T-helper 1 cell treated with Interleukin-12 subunit alpha and Interleukin-12 subunit beta and Interleukin-4 antibody, amounts not matched to agents 30 ng/mL and 1 ng/mL, for 36 hours (primary cell): ENCODE results near the gene YWHAG. TPM values are rescaled to one million over a fixed set of nuclear protein-coding genes. Genes with fewer than 3 reads are reported as not detected.

ENCODE experiments used
- intact Hi-C: fragments of 100-400 bp; cut with micrococcal nuclease; formaldehyde crosslinking; loops from one replicate; pipeline ENCODE4 v1.15.1; 2024
- total RNA-seq: library from RNA; stranded (reverse); gene quantifications from 2 replicates; pipeline ENCODE4 v1.2.3, GENCODE V29; 2022

YWHAG gene
- total RNA-seq, 1 donor from 2014 or later = 102 TPM

DNA sequence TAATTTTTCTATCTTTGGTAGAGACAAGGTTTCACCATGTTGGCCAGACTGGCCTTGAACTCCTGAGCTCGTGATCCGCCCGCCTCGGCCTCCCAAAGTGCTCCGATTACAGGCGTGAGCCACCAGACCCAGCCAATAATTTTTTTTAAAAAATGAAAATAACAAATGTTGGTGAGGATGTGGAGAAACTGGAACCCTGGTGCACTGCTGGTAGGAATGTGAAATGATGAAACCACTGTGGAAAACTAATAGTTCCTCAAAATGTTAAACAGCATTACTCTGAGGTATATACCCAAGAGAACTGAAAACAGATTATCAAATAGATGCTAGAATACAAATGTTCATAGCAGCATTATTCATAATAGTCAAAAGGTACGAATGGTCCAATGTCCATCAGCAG lies 23.0 kb upstream of the YWHAG start:
- intact Hi-C loops = no loop called here

DNA sequence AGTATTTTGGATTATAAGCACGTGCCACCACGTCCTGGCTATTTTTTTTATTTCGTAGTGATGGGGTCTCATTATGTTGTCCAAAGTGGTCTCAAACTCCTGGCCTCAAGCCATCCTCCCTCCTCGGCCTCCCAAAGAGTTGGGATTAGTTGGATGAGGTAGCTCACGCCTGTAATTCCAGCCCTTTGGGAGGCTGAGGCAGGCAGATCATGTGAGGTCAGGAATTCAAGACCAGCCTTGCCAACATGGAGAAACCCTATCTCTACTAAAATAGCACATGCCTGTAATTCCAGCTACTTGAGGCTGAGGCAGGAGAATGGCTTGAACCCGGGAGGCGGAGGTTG lies 21.8 kb upstream of the YWHAG start:
- intact Hi-C loops = no loop called here

DNA sequence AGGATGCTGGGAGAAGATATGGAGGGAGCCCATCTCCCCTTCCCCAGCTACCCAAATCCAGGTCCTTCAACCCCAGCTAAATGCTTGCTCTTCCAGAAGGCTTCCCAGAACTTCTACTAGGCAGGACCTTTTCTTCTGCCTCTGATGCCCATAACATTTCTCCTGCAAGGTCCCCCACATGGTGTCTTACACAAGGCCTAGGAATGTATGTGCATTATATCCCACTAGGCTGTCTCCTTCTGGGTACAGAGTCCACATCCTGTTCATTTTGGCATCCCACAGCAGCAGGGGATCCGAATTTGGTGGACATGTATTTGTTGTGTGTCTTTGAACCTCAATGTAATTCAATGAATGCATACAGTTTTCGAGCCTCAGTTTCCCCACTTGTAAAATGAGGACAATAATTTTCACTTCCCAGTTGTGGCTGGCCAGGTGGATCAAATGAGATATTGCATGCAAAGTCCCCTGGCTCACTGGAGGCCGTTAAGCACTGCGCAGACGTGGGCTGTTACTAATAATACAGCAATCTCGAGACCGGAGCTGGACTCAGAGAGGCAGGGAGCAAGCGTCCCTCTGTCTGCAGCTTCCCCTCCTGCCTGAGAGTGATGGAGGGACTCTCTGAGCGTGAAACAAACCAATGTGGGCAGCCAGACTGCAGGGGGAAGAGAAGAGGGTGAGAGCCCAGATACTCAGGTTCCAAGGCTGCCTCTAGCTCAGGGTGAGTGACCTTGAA lies 18.6 kb upstream of the YWHAG start:
- intact Hi-C loops = no loop called here

DNA sequence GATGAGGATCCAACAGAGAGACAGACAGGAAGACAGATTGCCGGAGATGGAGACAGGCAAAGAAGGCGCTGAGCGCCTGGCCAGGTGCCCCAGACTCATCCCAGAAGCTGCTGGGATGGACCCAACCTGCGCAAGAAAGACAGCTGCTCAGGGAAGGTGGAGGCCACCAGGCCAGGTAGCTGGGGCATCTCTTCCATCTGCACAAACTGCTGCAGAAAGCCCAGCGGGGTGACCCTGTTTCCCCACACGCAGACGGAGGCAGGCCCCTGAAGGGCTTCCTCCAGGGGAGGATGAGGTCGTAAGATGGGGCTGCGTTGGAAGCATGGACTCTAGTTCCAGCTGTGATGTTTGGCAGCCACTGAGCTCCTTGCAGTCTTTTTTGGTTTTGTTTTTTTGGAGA lies 16.5 kb upstream of the YWHAG start:
- intact Hi-C loops = no loop called here

DNA sequence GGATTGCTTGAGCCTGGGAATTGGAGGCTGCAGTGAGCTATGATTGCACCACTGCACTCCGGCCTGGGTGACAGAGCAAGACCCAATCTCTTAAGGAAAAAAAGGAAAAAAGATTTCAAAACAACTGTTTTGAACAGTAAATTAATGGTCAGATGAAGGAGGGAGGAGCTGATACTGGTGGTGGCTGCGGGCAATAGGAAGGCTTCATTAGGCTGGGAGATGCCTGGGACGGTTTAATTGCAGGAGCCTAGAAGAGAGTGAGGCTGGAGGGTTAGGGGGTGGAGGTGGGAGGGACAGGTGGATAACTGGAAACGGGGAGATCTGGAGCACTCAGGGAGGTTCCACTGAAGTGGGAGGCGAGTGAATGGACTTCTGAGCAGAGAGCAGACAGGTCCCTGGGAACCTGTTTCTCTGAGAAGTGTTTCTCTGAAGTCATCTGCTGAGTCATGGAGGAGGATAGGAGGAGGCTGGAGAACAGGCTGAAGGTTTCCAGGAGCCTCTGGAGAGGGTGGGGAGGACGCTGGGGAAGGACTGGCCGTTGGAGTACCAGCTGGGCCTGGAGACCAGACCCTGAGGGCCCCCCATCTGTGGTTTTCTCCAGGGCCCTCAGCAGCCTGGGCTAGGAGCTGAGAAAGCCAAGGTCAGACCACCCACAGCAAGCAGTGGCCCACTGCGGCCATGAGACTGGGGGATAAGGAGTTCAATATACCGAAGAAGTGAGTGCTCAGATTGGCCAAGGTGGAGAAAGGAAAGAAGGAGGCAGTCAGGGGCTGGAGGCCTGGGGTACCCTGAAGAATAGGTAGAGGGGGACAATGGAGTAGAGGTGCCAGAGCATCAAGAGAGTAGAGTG lies 14.4 kb upstream of the YWHAG start:
- intact Hi-C loops = no loop called here

DNA sequence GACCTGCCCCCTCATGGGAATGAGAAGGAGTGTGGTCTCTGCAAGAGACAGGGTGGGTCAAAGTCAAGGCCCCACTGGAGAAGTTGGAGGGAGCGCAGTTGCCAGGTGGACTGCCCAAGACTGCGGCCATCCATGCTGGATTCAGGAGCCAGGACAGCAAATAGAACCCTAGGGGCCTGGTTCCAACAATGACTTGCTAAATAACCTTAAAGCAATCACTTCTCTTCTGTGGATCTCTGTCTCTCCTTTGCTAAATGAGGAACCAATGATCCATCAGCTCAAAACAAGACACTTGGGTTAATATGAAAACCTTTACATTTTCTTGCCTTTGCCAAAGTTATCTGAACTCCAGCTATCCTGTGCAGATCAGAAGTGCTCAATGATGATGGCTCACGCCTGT lies 12.6 kb upstream of the YWHAG start:
- intact Hi-C loops = no loop called here

DNA sequence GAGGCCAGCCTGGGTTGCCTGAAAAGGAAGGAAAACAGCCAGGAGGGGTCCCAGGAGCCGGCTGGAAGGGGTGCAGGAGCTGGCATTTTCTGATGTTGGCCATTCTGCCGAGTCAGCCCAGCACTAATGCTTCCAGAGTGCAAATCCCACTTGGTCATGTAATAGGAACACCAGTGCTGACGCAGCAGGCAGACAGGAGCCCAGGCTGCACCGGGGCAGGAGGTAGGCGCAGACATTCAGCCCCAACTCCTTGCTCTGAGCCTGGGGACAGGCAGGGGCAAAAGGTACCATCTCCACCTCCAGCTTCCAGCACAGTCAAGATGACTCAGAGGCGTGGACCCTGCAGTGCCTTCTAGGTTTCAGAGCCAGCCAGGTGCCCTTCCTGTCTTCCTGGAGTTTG lies 10.2 kb upstream of the YWHAG start:
- intact Hi-C loops = no loop called here

DNA sequence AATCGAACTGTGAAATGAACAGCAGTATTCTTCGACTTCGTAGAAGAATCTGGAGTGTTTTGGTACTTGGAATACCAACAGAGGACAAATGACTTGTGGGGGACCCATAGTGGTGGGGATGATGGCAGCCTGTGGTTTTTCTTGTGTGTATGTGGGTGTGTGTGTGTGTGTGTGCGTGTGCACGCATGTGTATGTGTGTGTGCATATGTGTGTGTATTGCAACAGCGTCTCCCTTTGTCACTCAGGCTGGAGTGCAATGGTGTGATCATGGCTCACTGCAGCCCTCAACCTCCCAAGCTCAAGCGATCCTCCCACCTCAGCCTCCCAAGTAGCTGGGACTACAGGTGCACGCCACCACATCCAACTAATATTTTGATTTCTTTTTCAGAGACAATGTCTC lies 9.4 kb upstream of the YWHAG start:
- intact Hi-C loops = no loop called here

DNA sequence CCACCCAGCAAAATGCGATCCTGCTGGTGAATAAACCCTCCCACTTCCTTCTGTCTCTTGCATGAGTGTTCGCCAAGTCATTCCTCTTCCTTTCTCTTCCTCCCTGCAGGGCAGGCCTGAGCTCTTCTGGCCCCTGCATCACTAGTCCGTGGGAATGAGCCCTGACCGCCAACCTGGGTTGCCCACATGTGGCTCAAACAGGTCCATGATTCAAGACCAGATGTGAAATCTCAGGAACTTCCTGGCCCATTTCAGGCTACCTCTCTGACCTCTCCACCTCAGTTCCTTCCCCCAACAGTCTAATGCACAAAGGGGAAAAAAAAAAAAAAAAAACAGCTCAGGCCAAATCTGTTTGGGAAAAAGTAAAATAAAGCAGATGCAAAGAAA lies 5.4 kb upstream of the YWHAG start:
- intact Hi-C loops = loop anchor here (1.0 kb wide), 1 partner anchor 29 kb away; no protein-coding TSS in a partner anchor

DNA sequence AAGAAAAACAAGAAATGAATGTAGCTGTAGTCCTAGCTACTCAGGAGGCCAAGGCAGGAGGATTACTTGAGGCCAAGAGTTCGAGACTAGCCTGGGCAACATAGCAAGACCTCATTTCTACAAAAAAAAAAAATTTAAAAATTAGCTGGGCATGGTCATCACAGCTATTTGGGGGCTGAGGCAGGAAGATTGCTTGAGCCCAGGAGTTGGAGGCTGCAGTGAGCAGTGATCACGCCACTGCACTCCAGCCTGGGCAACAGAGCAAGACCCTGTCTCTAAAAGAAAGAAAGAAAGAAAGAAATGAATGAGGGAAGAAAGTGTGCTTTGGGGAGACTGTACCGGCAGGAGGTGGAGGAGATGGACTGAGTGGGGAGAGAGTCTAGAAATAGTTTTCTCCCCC lies 5.0 kb upstream of the YWHAG start:
- intact Hi-C loops = loop anchor here (1.0 kb wide), 1 partner anchor 30 kb away; no protein-coding TSS in a partner anchor

DNA sequence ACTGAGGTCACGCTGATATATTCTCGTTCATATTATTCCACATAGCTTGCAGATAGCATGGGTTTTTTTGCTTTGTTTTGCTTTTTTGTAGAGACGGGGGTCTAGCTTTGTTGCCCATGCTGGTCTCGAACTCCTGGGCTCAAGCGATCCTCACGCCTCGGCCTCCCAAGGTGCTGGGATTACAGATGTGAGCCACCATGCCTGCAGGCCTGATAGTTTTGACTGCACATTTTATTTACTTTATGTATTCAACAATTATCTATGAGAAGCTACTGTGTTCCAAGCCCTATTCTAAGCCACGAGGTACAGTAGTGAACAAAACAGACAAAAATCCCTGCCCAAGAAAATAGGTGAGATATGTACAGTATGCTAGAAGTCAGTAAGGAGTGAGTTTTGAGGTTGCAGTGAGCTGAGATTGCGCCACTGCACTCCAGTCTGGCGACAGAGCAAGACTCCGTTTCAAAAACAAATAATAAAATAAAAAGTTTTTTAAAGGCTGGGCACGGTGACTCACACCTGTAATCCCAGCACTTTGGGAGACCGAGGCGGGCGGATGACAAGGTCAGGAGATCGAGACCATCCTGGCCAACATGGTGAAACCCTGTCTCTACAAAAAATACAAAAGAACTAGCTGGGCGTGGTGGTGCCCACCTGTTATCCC lies 1.3 kb upstream of the YWHAG start:
- intact Hi-C loops = loop anchor here (1.0 to 2.0 kb wide), 14 partner anchors 33 to 1439 kb away; partner anchors contain the start of genes CCDC146, PHTF2, POR and RHBDD2

DNA sequence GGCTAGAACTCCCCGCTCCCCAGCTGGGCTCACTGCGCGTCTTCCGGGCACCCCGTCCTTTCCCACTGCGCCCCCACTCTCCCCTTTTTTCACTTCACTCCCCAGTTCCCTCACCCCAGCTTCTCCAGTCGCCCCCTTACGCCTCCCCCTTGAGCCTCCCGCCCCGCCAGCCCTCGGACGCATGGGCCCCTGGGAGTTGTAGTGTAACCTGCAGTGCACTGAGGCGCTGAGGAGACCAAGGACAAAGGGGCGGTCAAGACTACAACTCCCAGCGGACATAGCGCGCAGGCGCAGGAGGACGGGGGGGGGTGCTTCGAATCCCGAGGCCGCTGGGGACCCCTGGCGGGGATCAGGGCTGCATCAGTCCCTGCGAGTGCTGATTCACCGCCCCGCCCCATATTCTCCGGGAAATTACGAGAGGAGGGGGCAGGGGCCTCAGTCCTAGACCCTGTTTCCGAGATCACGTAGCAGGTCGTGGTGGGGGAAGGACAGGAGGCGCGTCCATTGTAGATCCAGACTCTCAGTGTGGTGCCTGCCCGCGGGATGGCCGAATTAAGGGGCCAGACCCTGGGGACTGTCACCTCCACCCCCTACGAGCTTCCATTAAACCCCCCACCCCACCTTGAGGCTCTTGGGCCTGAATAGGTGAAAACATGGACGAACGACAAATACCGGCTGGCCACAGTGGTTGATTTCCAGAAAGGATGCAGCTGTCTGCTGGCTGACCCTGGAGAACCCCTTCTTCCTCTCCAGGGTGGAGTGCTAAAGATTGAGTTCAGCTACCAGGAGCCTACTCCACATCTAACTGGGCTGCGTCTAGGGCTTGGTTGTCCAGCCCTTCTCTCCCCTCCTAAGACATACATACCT lies 553 bp upstream of the YWHAG start:
- intact Hi-C loops = loop anchor here (1.0 to 2.0 kb wide), 14 partner anchors 34 to 1439 kb away; partner anchors contain the start of genes CCDC146, PHTF2, POR and RHBDD2

DNA sequence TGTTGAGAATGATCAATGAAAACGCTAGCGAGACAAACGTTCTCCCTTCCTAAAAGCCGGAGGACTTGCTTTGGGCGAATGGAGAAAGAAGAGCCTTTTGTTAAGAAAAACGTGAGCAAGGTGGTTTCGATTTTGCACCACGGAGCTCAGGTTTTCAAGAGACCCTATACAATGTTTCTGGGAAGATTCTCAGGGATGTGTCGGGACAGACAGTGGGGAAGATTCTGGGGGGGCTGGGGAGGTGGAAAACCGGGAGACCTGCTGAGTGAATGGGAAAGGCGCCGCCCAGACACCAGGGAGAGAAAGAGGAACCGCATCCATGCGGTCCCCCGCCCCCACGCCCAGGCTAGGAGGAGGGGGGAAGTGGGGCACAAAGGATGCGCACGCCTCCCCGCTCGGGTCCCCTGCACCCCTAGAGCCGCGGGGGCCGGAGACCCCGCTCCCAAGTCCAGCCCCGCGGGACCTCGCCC lies 745 bp downstream of the YWHAG start:
- intact Hi-C loops = loop anchor here (2.0 kb wide), 5 partner anchors 311 to 1441 kb away; partner anchors contain the start of genes CCDC146, PHTF2, POR and RHBDD2

DNA sequence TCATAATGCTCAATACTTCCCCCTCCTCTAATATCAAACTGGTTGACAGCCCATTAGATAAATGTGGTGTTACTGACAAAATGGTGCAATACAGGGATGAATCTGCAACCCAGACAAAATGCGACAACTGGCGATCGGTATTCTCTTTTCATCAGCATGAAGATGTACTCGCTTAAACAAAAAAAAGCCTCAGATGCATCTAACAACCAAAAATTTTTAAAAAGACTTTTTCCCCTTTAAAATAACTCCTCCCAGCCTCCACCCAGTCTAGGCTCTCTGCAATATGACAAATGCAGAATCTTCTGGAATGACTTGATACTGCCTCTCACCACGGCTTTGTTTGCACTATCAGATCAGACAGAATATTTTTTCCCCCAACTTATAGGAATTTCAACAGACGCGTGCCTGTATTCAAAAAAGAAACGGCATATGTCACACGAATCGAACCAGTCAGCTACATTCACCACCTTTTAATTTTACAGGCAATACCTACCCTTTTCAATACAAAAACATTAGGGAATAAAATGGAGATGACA lies 1.2 kb downstream of the YWHAG start:
- intact Hi-C loops = loop anchor here (2.0 kb wide), 5 partner anchors 311 to 1441 kb away; partner anchors contain the start of genes CCDC146, PHTF2, POR and RHBDD2

DNA sequence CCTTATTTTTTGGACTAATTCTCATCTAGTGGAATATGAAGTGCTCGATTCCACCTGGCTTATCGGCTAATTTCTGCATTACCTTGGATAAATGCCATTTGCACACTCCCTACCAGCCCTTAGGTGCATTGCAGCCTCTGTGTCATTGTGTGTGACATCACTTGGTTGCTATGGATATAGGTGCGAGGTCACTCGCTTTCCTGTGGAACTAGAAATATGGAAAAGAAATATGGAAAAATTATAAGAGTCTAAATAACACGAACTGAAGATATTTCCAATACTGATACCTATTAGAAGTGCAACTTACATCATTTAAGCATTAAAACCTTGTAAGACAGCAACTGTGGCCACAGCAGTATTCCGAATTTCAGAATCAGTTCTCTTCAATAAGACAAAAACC lies 2.0 kb downstream of the YWHAG start:
- intact Hi-C loops = no loop called here

DNA sequence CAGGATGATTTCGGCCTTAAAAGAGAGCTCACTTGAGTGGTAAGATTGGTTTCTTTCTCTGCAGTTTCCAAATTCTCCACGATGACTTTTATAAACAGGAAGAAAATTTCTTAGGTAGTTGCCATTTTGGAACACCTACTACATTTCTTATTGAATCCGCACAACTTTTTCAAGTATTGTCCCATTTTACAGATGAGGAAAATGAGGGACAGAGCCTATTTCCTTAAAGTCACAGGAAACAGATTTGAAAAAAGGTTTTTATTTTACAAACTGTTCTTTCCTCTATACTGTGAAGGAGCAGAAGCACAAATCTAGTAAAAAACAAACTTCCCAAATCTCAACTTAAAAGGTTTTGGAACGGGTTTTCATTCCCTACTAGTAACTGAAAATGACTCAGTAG lies 2.7 kb downstream of the YWHAG start:
- intact Hi-C loops = no loop called here

DNA sequence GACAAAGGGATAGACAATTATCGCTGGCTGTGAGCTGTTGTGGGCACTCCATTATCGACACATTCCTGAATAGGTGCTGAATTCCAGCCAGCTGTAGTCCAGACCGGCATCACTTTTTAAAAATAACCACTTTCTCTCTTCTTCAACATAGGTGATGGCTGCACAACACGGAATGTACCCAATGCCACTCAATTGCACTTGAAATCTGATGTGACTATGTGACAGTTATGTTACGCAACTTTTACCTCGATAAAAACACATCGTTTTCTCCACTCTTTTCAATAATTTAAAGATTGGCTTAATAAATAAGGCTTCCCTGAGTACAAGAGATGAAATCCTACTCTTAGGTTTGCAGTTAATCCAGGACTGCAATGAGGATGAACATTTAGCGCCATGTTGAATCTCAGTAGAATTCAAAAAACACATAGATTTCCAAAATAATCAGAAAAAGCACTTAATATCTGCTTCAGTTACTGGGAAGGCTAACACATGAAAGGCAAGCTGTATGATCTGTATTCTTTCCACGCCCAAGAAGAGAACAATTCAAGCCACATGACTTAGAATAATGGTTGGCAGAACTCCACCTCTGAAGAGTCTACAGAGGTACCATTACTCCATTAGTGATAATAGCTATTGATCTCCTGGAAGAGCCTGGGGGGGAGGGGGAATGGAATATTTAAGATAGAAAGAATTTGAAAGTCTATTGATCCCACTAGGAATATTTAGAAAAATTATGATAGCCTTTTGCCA lies 3.6 kb downstream of the YWHAG start:
- intact Hi-C loops = no loop called here

DNA sequence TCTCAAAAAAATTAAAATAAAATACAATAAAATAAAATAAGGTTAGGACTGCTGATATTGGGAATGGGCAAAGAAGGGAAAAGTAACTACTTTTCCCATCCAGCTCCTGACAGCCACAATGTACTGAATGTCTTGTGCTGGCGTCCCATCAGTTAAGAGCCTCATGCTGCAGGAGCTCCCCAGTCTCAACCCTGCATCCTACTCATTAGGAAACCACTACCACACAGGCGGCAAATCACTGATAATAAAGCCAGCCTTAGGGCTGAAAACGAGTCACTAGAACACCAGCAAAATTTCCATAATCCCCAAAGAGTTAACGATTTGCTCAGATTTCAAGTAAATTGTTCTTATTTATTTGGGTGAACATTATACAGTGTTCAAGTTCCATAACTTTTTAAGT lies 4.3 kb downstream of the YWHAG start:
- intact Hi-C loops = no loop called here

DNA sequence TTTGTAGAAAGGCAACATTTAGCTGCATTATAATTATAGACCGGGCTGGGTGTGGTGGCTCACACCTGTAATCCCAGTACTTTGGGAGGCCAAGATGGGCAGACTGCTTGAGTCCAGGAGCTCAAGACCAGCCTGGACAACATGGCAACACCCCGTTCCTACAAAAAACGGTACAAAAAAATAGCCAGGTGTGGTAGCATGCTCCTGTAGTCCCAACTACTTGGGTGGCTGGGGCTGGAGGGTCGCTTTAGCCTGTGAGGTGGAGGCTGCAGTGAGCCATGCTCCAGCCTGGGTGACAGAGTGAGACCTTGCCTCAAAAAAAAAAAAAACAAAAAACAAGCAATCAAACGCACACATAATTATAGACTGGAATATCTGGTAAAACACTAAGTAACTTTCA lies 5.0 kb downstream of the YWHAG start:
- intact Hi-C loops = no loop called here

DNA sequence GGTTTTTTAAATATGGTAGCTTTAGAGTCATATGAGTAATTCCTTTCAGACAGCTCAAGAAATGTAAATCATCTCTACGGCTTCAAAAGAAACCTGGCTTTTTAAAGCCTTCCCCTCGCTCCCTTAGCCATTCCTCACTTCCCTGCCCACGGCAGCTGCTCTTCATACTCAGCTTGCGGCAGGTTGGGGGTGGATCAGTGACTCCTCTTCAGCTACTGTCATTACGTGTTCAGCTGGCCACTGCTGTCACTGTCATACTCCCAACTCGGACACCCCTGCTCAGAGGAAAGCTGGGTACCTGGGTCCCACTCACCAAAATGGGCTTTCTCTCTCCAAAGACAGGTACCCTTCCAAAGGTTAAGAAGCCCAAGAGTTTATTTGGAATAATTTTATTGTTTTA lies 6.6 kb downstream of the YWHAG start:
- intact Hi-C loops = no loop called here
